ENCODE measurements around the gene SYNDIG1L.

The SYNDIG1L gene

DNA sequence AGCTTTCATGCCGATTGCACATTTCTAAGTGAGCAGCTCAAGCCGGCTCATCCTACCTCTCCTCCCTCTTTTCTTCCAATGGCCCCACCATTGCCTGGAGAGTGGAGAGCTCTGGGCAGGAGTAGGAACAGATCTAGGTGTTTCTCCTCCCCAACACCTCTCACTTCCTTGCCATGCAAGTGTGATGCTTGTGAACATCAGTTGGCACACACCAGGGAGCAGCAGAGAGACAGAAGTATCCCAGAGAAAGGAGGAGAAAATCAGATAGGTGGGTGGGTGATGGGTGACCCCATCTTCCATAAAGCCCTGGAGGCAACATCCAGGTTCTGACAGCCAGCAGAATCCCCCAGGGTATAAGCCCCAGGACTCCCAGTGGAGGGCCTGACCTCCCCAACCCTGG is 39.3 kb upstream of the SYNDIG1L start:
- no peak for TF ChIP-seq EZH2 (optimal IDR thresholded peaks at IDR 0.05; ENCODE audit: low read depth, low read length)
- TF ChIP-seq, protein P1, sequence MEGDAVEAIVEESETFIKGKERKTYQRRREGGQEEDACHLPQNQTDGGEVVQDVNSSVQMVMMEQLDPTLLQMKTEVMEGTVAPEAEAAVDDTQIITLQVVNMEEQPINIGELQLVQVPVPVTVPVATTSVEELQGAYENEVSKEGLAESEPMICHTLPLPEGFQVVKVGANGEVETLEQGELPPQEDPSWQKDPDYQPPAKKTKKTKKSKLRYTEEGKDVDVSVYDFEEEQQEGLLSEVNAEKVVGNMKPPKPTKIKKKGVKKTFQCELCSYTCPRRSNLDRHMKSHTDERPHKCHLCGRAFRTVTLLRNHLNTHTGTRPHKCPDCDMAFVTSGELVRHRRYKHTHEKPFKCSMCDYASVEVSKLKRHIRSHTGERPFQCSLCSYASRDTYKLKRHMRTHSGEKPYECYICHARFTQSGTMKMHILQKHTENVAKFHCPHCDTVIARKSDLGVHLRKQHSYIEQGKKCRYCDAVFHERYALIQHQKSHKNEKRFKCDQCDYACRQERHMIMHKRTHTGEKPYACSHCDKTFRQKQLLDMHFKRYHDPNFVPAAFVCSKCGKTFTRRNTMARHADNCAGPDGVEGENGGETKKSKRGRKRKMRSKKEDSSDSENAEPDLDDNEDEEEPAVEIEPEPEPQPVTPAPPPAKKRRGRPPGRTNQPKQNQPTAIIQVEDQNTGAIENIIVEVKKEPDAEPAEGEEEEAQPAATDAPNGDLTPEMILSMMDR (IDR thresholded peaks at IDR 0.05; ENCODE audit: low read length) = no peak
- no peak for TF ChIP-seq EZH2phosphoT487 (IDR thresholded peaks at IDR 0.05; ENCODE audit: low read length)
- Histone ChIP-seq H3K9me2 (replicated peaks; ENCODE audit: insufficient read depth, low read length) (no peaks in the 10 kb centered on the region), H3K36me3 (replicated peaks; ENCODE audit: insufficient read depth, low read length) (no peaks in the 10 kb centered on the region), H3F3A (ENCODE audit: insufficient read depth, low read length) (no peaks in the 10 kb centered on the region), H3K4me1 (ENCODE audit: low read length) (no peaks in the 10 kb centered on the region), H3K9ac (ENCODE audit: low read length) (no peak overlapping the region), H3K27ac (ENCODE audit: low read length) (no peak overlapping the region), H3K9me3 (replicated peaks; ENCODE audit: insufficient read depth, low read length) (no peaks in the 10 kb centered on the region), H4K20me1 (ENCODE audit: insufficient read depth, low read length) (no peaks in the 10 kb centered on the region), H3K79me2 (ENCODE audit: low read length) (no peaks in the 10 kb centered on the region), H2AFZ (ENCODE audit: low read length) (no peak overlapping the region), H3K4me3 (ENCODE audit: low read length) (no peak overlapping the region), H3K4me2 (ENCODE audit: low read depth, low read length) (no peak overlapping the region), H3K27me3 (replicated peaks; ENCODE audit: insufficient read depth, low read length) (no peaks in the 10 kb centered on the region)
- DNase-seq = no peak

DNA sequence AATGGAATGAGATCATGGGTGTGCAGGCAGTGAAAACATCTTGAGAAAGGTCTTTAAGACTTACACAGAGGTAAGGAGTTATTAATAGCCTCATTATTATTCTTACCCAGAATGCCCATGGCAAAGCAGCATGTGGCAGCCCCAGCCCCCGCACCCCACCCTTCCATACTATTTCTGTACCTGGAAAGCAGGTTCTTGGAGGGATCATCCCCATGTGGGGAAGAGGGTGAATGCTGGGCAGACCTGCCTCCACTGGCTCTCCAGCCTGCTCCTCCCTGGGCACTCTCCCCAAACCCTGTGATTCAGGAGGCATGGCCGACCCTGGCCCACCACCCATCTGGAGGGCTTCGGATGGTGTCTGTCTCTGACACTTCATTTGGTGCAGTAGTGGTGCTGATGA is 38.8 kb upstream of the SYNDIG1L start:
- Histone ChIP-seq H3K27me3 (replicated peaks; ENCODE audit: insufficient read depth, low read length) (no peaks in the 10 kb centered on the region), H4K20me1 (ENCODE audit: insufficient read depth, low read length) (no peaks in the 10 kb centered on the region), H3K79me2 (ENCODE audit: low read length) (no peaks in the 10 kb centered on the region), H3K9ac (ENCODE audit: low read length) (no peak overlapping the region), H3K27ac (ENCODE audit: low read length) (no peak overlapping the region), H3K9me3 (replicated peaks; ENCODE audit: insufficient read depth, low read length) (no peaks in the 10 kb centered on the region), H3K9me2 (replicated peaks; ENCODE audit: insufficient read depth, low read length) (no peaks in the 10 kb centered on the region), H3K4me2 (ENCODE audit: low read depth, low read length) (no peak overlapping the region), H2AFZ (ENCODE audit: low read length) (no peak overlapping the region), H3K4me1 (ENCODE audit: low read length) (no peaks in the 10 kb centered on the region), H3K36me3 (replicated peaks; ENCODE audit: insufficient read depth, low read length) (no peaks in the 10 kb centered on the region), H3F3A (ENCODE audit: insufficient read depth, low read length) (no peaks in the 10 kb centered on the region), H3K4me3 (ENCODE audit: low read length) (no peak overlapping the region)
- DNase-seq = no peak
- TF ChIP-seq EZH2 (optimal IDR thresholded peaks at IDR 0.05; ENCODE audit: low read depth, low read length) (no peak), EZH2phosphoT487 (IDR thresholded peaks at IDR 0.05; ENCODE audit: low read length) (no peak)
- TF ChIP-seq, protein P1 (IDR thresholded peaks at IDR 0.05; ENCODE audit: low read length) = no peak

DNA sequence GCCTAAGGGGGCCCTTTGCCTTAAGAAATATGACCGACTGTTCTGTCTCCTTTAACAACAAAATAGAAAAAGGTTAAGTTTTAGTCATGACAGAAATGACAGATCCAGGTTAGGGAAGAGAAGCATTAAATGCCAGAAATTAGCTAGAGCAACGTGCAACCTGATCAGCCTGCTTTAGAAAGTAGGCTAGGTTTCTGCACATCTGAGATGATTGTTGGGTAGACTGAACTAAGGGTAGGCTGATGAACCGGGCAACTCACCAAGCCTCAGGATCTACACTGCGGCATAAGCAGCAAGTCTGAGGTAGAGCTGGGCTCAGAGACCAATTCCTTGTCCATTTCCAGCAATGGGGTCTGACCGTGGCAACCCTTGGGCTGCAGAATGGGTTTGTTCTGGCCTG is 37.7 kb upstream of the SYNDIG1L start:
- TF ChIP-seq EZH2 (optimal IDR thresholded peaks at IDR 0.05; ENCODE audit: low read depth, low read length) (no peak), EZH2phosphoT487 (IDR thresholded peaks at IDR 0.05; ENCODE audit: low read length) (no peak)
- TF ChIP-seq, protein P1 (IDR thresholded peaks at IDR 0.05; ENCODE audit: low read length) = no peak
- H3F3A ChIP-seq (ENCODE audit: insufficient read depth, low read length) = no peaks in the 10 kb centered on the region

More for the DNA sequence above, 37.7 kb upstream of the SYNDIG1L start:
- no peak for DNase-seq
- no peaks in the 10 kb centered on the region for H3K36me3 ChIP-seq (replicated peaks; ENCODE audit: insufficient read depth, low read length)
- no peaks in the 10 kb centered on the region for H3K79me2 ChIP-seq (ENCODE audit: low read length)
- no peak overlapping the region for H3K4me2 ChIP-seq (ENCODE audit: low read depth, low read length)
- H4K20me1 ChIP-seq (ENCODE audit: insufficient read depth, low read length) = no peaks in the 10 kb centered on the region
- H2AFZ ChIP-seq (ENCODE audit: low read length) = no peak overlapping the region
- no peak overlapping the region for H3K27ac ChIP-seq (ENCODE audit: low read length)
- H3K9me2 ChIP-seq (replicated peaks; ENCODE audit: insufficient read depth, low read length) = no peaks in the 10 kb centered on the region
- H3K27me3 ChIP-seq (replicated peaks; ENCODE audit: insufficient read depth, low read length) = no peaks in the 10 kb centered on the region
- no peaks in the 10 kb centered on the region for H3K9me3 ChIP-seq (replicated peaks; ENCODE audit: insufficient read depth, low read length)
- H3K4me1 ChIP-seq (ENCODE audit: low read length) = no peaks in the 10 kb centered on the region
- H3K4me3 ChIP-seq (ENCODE audit: low read length) = no peak overlapping the region
- no peak overlapping the region for H3K9ac ChIP-seq (ENCODE audit: low read length)
